C4-2B (cell line): ENCODE results near the gene NYNRIN.

ENCODE experiments used
- ZFX ChIP-seq: fragments of 450-650 bp; IDR thresholded peaks from 2 replicates; pipeline ENCODE4 v1.6.1; 2017
- TF ChIP-seq, protein P1 (sequence below): fragments of 450-650 bp; conservative IDR thresholded peaks from 2 replicates; pipeline ENCODE4 v1.5.1; 2017; ENCODE audit warnings: mild to moderate bottlenecking

GRCh38 chr14:24378327-24378726 lies 20.5 kb upstream of the NYNRIN start:
- TF ChIP-seq, protein P1, sequence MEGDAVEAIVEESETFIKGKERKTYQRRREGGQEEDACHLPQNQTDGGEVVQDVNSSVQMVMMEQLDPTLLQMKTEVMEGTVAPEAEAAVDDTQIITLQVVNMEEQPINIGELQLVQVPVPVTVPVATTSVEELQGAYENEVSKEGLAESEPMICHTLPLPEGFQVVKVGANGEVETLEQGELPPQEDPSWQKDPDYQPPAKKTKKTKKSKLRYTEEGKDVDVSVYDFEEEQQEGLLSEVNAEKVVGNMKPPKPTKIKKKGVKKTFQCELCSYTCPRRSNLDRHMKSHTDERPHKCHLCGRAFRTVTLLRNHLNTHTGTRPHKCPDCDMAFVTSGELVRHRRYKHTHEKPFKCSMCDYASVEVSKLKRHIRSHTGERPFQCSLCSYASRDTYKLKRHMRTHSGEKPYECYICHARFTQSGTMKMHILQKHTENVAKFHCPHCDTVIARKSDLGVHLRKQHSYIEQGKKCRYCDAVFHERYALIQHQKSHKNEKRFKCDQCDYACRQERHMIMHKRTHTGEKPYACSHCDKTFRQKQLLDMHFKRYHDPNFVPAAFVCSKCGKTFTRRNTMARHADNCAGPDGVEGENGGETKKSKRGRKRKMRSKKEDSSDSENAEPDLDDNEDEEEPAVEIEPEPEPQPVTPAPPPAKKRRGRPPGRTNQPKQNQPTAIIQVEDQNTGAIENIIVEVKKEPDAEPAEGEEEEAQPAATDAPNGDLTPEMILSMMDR, result no peak
- no peak for TF ChIP-seq ZFX
